ENCODE data around the gene LIN7B. TPM values are rescaled to one million over a fixed set of nuclear protein-coding genes. Genes with fewer than 3 reads are reported as not detected.
A peak's percentile ranks its signal among the peaks of the same experiment; 100 is the strongest.

Gene LIN7B
- polyA plus RNA-seq, 4 donors = 7.7 to 21.9 (median 14.5) TPM

DNA sequence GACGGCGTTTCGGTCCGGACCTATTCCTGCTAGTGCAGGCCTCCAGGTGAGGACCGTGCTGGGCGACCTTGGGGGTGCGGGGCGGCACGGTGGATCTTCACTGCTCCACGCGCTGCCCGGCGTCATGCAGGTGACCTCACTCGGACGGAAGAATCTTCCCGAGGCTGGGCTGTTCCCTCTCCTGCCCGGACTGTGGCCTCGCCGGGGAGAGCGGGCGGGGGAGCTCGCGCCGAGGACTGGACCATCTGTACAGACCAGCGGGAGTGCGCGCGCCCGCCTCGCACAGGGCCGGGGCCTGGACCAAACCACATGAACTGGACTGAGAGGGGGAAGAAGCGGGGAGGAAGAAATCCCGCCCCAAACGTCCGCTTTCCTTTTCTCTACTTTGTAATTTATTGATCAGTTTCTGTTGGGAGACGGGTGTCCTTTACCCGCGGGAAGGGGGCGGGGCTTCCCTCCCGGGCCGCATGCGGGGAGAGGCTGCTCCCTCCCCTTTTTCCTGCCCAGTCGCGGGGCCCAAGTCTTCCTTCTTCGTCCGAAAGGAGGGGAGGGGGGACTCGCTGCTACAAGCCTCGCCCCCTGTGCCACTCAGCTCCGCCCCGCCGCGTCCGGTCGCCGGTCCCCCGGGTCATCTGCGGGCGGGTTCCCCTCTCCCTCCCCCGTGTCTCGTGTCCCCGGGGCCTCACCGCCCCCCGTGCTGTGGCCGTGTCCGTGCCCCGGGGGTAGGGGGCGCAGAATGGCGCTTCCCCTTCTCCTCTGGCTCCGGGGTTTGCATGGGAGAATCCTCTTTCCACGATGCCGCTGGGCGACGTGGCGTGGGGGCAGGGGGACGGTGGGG lies 36.2 kb downstream of the LIN7B start:
- peak; percentile 90 to 95 for DNase-seq
- H3K9me3 ChIP-seq (ENCODE audit: control insufficient read depth in 2 of 2, insufficient read depth in 1 of 2, low read depth in 1 of 2, low read length in 1 of 2) = peaks cover 0 to 14% of the 10 kb centered on the region in 2 donors
- H3K4me3 ChIP-seq (ENCODE audit: low read depth in 1 of 3, low read length in 3 of 3) = peak overlapping the region; percentile 36 to 67 (median 59)
- WGBS, 3 donors = 0 to 1% (median 1%) methylated on average over 54 to 73 of the region's 75 CpGs
- H3K4me1 ChIP-seq (ENCODE audit: control insufficient read depth in 3 of 3, insufficient read depth in 2 of 3, low read depth in 1 of 3, low read length in 2 of 3) = peaks cover 0 to 29% (median 4%) of the 10 kb centered on the region in 3 donors
- peaks cover 0 to 73% (median 0%) of the 10 kb centered on the region in 3 donors for H3K27me3 ChIP-seq (ENCODE audit: control insufficient read depth in 3 of 3, insufficient read depth in 3 of 3, low read length in 3 of 3)
- H3K36me3 ChIP-seq (ENCODE audit: control insufficient read depth in 3 of 3, insufficient read depth in 2 of 3, low read depth in 1 of 3, low read length in 3 of 3) = no peaks in the 10 kb centered on the region
- FAIRE-seq = no peak
- peak overlapping the region; percentile 79 to 95 (median 88) for H3K27ac ChIP-seq (ENCODE audit: low read depth in 1 of 3, low read length in 2 of 3)

GRCh38 chr19:49150944-49151243 lies 36.7 kb downstream of the LIN7B start:
- 3 to 6% (median 6%) methylated on average over 12 to 16 of the region's 16 CpGs for WGBS, 3 donors
- Histone ChIP-seq H3K36me3 (ENCODE audit: control insufficient read depth in 3 of 3, insufficient read depth in 2 of 3, low read depth in 1 of 3, low read length in 3 of 3) (no peaks in the 10 kb centered on the region), H3K4me1 (ENCODE audit: control insufficient read depth in 3 of 3, insufficient read depth in 2 of 3, low read depth in 1 of 3, low read length in 2 of 3) (peaks cover 0 to 29% (median 4%) of the 10 kb centered on the region in 3 donors), H3K9me3 (ENCODE audit: control insufficient read depth in 2 of 2, insufficient read depth in 1 of 2, low read depth in 1 of 2, low read length in 1 of 2) (peaks cover 0 to 14% of the 10 kb centered on the region in 2 donors), H3K27me3 (ENCODE audit: control insufficient read depth in 3 of 3, insufficient read depth in 3 of 3, low read length in 3 of 3) (peaks cover 0 to 76% (median 0%) of the 10 kb centered on the region in 3 donors), H3K27ac (ENCODE audit: low read depth in 1 of 3, low read length in 2 of 3) (peak overlapping the region; percentile 79 to 95 (median 88)), H3K4me3 (ENCODE audit: low read depth in 1 of 3, low read length in 3 of 3) (peak overlapping the region in 2 of 3 donors; percentile 59 to 67)
- DNase-seq = no peak
- no peak for FAIRE-seq

DNA sequence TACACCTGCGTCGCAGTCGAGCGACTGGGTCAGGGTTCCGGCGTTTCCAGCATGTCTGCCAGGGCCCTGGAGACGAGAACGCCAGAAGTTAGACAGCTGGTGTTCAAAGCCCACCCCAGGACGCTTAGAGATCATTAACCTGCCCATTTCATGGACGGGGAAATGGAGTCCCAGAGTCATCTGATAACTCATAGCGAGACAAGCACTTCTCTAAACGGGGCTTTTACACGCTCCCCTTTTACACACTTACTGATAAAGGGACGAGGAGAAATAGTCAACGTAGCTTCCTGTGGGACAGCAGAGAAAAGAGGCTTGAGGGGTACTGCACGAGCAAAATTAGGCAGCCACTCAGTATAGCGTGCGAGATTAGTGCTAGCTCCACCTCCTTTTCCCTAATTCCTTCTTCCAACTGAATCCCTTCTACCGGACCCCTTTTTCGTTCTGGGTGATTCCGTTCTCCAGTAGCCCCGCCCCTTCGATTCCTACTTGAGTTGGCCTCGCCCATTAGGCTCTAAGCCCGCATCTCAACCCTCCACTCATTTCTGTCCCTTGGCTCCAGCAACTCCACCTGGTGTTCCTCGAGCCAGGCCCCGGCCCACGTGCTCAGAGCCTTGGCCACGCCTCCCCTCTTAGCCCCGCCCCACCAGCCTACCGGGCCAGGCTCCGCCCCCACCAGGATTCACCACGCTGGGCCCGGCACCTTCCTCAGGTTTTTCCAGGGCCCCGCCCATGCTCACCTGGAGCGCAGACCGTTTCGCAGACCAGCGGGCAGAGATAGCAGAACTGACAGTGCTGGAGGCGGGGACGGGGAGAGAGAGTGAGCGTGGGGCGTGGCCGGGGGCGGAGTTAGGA lies 37.3 kb downstream of the LIN7B start:
- Histone ChIP-seq H3K27me3 (ENCODE audit: control insufficient read depth in 3 of 3, insufficient read depth in 3 of 3, low read length in 3 of 3) (peaks cover 0 to 74% (median 0%) of the 10 kb centered on the region in 3 donors), H3K27ac (ENCODE audit: low read depth in 1 of 3, low read length in 2 of 3) (peak overlapping the region; percentile 79 to 95 (median 88)), H3K9me3 (ENCODE audit: control insufficient read depth in 2 of 2, insufficient read depth in 1 of 2, low read depth in 1 of 2, low read length in 1 of 2) (peaks cover 0 to 14% of the 10 kb centered on the region in 2 donors), H3K4me3 (ENCODE audit: low read depth in 1 of 3, low read length in 3 of 3) (peak overlapping the region in 2 of 3 donors; percentile 59 to 67), H3K4me1 (ENCODE audit: control insufficient read depth in 3 of 3, insufficient read depth in 2 of 3, low read depth in 1 of 3, low read length in 2 of 3) (peaks cover 0 to 29% (median 4%) of the 10 kb centered on the region in 3 donors), H3K36me3 (ENCODE audit: control insufficient read depth in 3 of 3, insufficient read depth in 2 of 3, low read depth in 1 of 3, low read length in 3 of 3) (no peaks in the 10 kb centered on the region)
- DNase-seq = peak; percentile 82 to 98
- FAIRE-seq = no peak
- WGBS, 3 donors = 2 to 8% (median 6%) methylated on average over 45 of the region's 45 CpGs

GRCh38 chr19:49152119-49152550 lies 38.0 kb downstream of the LIN7B start:
- Histone ChIP-seq H3K4me3 (ENCODE audit: low read depth in 1 of 3, low read length in 3 of 3) (no peak overlapping the region), H3K27ac (ENCODE audit: low read depth in 1 of 3, low read length in 2 of 3) (no peak overlapping the region), H3K36me3 (ENCODE audit: control insufficient read depth in 3 of 3, insufficient read depth in 2 of 3, low read depth in 1 of 3, low read length in 3 of 3) (no peaks in the 10 kb centered on the region), H3K9me3 (ENCODE audit: control insufficient read depth in 2 of 2, insufficient read depth in 1 of 2, low read depth in 1 of 2, low read length in 1 of 2) (peaks cover 0 to 14% of the 10 kb centered on the region in 2 donors), H3K4me1 (ENCODE audit: control insufficient read depth in 3 of 3, insufficient read depth in 2 of 3, low read depth in 1 of 3, low read length in 2 of 3) (peaks cover 0 to 29% (median 4%) of the 10 kb centered on the region in 3 donors), H3K27me3 (ENCODE audit: control insufficient read depth in 3 of 3, insufficient read depth in 3 of 3, low read length in 3 of 3) (peaks cover 0 to 71% (median 0%) of the 10 kb centered on the region in 3 donors)
- FAIRE-seq (no peak), DNase-seq (no peak)
- 17 to 25% (median 25%) methylated on average over 8 to 10 of the region's 10 CpGs for WGBS, 3 donors

DNA sequence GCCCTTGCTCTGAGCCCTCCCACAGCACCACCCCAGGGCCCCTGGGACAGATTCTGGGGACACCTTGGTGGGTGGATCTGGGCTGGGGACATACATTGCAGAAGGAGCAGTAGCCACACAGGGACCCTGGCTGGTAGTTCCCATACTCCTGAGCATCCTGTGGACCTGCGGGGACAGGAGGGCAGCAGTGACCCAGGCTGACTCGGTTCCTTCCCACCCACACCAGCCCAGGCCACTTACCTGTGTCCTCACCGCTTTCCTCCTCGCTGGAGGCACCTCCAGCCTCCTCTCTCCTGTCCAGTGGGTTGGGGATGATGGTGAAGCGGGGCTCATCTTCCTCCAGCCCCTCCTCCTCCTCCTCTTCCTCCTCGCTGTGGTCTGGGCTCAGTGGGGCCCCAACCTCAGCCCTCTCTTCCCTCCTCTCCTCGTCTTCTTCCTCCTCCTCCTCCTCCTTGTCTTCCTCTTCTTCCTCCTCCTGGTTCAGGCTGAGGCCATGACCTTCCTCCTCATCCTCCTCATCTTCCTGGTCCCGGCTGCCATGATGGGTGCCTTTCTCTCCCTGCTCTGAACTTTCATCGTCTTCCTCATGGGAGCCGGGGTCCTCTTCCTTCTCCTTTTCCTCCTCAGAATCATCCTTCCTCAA lies 39.1 kb downstream of the LIN7B start:
- no peak overlapping the region for H3K27ac ChIP-seq (ENCODE audit: low read depth in 1 of 3, low read length in 2 of 3)
- H3K4me3 ChIP-seq (ENCODE audit: low read depth in 1 of 3, low read length in 3 of 3) = no peak overlapping the region
- H3K9me3 ChIP-seq (ENCODE audit: control insufficient read depth in 2 of 2, insufficient read depth in 1 of 2, low read depth in 1 of 2, low read length in 1 of 2) = peaks cover 0 to 14% of the 10 kb centered on the region in 2 donors
- no peak for FAIRE-seq
- 88 to 95% (median 90%) methylated on average over 8 to 10 of the region's 10 CpGs for WGBS, 3 donors
- peaks cover 0 to 32% (median 4%) of the 10 kb centered on the region in 3 donors for H3K4me1 ChIP-seq (ENCODE audit: control insufficient read depth in 3 of 3, insufficient read depth in 2 of 3, low read depth in 1 of 3, low read length in 2 of 3)
- H3K36me3 ChIP-seq (ENCODE audit: control insufficient read depth in 3 of 3, insufficient read depth in 2 of 3, low read depth in 1 of 3, low read length in 3 of 3) = no peaks in the 10 kb centered on the region
- DNase-seq = no peak
- H3K27me3 ChIP-seq (ENCODE audit: control insufficient read depth in 3 of 3, insufficient read depth in 3 of 3, low read length in 3 of 3) = peaks cover 0 to 72% (median 0%) of the 10 kb centered on the region in 3 donors

- Histone ChIP-seq H3K36me3 (ENCODE audit: control insufficient read depth in 3 of 3, insufficient read depth in 2 of 3, low read depth in 1 of 3, low read length in 3 of 3) (no peaks in the 10 kb centered on the region), H3K4me3 (ENCODE audit: low read depth in 1 of 3, low read length in 3 of 3) (no peak overlapping the region), H3K27me3 (ENCODE audit: control insufficient read depth in 3 of 3, insufficient read depth in 3 of 3, low read length in 3 of 3) (peaks cover 0 to 68% (median 0%) of the 10 kb centered on the region in 3 donors), H3K27ac (ENCODE audit: low read depth in 1 of 3, low read length in 2 of 3) (no peak overlapping the region), H3K9me3 (ENCODE audit: control insufficient read depth in 2 of 2, insufficient read depth in 1 of 2, low read depth in 1 of 2, low read length in 1 of 2) (peaks cover 0 to 14% of the 10 kb centered on the region in 2 donors), H3K4me1 (ENCODE audit: control insufficient read depth in 3 of 3, insufficient read depth in 2 of 3, low read depth in 1 of 3, low read length in 2 of 3) (peaks cover 0 to 28% (median 4%) of the 10 kb centered on the region in 3 donors)
- FAIRE-seq (no peak), DNase-seq (no peak)
- WGBS, 3 donors = 96 to 97% (median 96%) methylated on average over 6 of the region's 6 CpGs
Observed at GRCh38 chr19:49154279-49154678, 40.1 kb downstream of the LIN7B start.

- H3K4me3 ChIP-seq (ENCODE audit: low read depth in 1 of 3, low read length in 3 of 3) = no peak within 1 kb of the TSS
- FAIRE-seq (no peak), DNase-seq (no peak)
- peaks cover 0 to 58% (median 0%) of the 10 kb centered on the region in 3 donors for H3K27me3 ChIP-seq (ENCODE audit: control insufficient read depth in 3 of 3, insufficient read depth in 3 of 3, low read length in 3 of 3)
- H3K36me3 ChIP-seq (ENCODE audit: control insufficient read depth in 3 of 3, insufficient read depth in 2 of 3, low read depth in 1 of 3, low read length in 3 of 3) = no peaks in the 10 kb centered on the region
- WGBS, 3 donors = 56 to 86% (median 78%) methylated on average over 13 to 19 of the region's 19 CpGs
- H3K9me3 ChIP-seq (ENCODE audit: control insufficient read depth in 2 of 2, insufficient read depth in 1 of 2, low read depth in 1 of 2, low read length in 1 of 2) = peaks cover 0 to 14% of the 10 kb centered on the region in 2 donors
- H3K4me1 ChIP-seq (ENCODE audit: control insufficient read depth in 3 of 3, insufficient read depth in 2 of 3, low read depth in 1 of 3, low read length in 2 of 3) = peaks cover 0 to 19% (median 4%) of the 10 kb centered on the region in 3 donors
- peak within 1 kb of the TSS in 1 of 3 donors; percentile 24 for H3K27ac ChIP-seq (ENCODE audit: low read depth in 1 of 3, low read length in 2 of 3)
Observed at GRCh38 chr19:49155005-49155819, 41.0 kb downstream of the LIN7B start, which contains the start of gene HRC. Gene HRC (minus strand): TSS chr19:49155396. CDS start chr19:49155237, 159 bp downstream.
